Upper lobe of right lung (tissue), 1 donor: ENCODE results near the gene PDGFRB. TPM values are rescaled to one million over a fixed set of nuclear protein-coding genes. Genes with fewer than 3 reads are reported as not detected.

Experiments used
- ATAC-seq: fragments of 200-7000 bp; cut with Tn5 transposase; one replicate; pipeline ENCODE4 v1.9.1; 2020; ENCODE audit warnings: mild to moderate bottlenecking, moderate library complexity
- DNase-seq: peaks from one replicate; pipeline ENCODE4 v3.0.0-alpha.2; 2020
- H3K27ac ChIP-seq: fragments of 200-600 bp; one replicate; pipeline ENCODE4 v1.8.0; 2022
- H3K27me3 ChIP-seq: fragments of 200-600 bp; one replicate; pipeline ENCODE4 v1.8.0; 2022; ENCODE audit warnings: mild to moderate bottlenecking
- H3K36me3 ChIP-seq: fragments of 200-600 bp; one replicate; pipeline ENCODE4 v1.8.0; 2022
- H3K4me1 ChIP-seq: fragments of 200-600 bp; one replicate; pipeline ENCODE4 v1.8.0; 2022
- H3K4me3 ChIP-seq: fragments of 200-600 bp; one replicate; pipeline ENCODE4 v1.8.0; 2022; ENCODE audit warnings: mild to moderate bottlenecking
- H3K9me3 ChIP-seq: fragments of 200-600 bp; one replicate; pipeline ENCODE4 v1.8.0; 2022
- intact Hi-C: fragments of 100-400 bp; cut with DNase I; formaldehyde crosslinking; loops from one replicate; pipeline ENCODE4 v1.11.0; 2022
- total RNA-seq: library from RNA; stranded (reverse); fragmentation: NEBNext Ultra II Directional; extraction: Animal tissue kit (Norgen Biotek cat#: 25700); gene quantifications from one replicate; pipeline ENCODE4 v1.2.1, GENCODE V29; 2021
- TF ChIP-seq, protein P1 (sequence below): fragments of 200-600 bp; IDR thresholded peaks from one replicate; pipeline ENCODE4 v1.8.0; 2022; ENCODE audit warnings: antibody characterized with exemption
- donor health status: DM: no; HTN: yes; CAD: no; lungs with severe emphysema.

The PDGFRB gene
- total RNA-seq, 1 donor from 2014 or later: 120 TPM

GRCh38 chr5:150142959-150143349, 12.7 kb downstream of the PDGFRB start:
- TF ChIP-seq, protein P1, sequence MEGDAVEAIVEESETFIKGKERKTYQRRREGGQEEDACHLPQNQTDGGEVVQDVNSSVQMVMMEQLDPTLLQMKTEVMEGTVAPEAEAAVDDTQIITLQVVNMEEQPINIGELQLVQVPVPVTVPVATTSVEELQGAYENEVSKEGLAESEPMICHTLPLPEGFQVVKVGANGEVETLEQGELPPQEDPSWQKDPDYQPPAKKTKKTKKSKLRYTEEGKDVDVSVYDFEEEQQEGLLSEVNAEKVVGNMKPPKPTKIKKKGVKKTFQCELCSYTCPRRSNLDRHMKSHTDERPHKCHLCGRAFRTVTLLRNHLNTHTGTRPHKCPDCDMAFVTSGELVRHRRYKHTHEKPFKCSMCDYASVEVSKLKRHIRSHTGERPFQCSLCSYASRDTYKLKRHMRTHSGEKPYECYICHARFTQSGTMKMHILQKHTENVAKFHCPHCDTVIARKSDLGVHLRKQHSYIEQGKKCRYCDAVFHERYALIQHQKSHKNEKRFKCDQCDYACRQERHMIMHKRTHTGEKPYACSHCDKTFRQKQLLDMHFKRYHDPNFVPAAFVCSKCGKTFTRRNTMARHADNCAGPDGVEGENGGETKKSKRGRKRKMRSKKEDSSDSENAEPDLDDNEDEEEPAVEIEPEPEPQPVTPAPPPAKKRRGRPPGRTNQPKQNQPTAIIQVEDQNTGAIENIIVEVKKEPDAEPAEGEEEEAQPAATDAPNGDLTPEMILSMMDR: no peak
- Histone ChIP-seq H3K27ac (peak overlapping the region; percentile 78), H3K36me3 (no peaks in the 10 kb centered on the region), H3K4me1 (peaks cover 59% of the 10 kb centered on the region), H3K4me3 (no peak overlapping the region), H3K9me3 (no peaks in the 10 kb centered on the region), H3K27me3 (no peaks in the 10 kb centered on the region)
- no peak for DNase-seq
- peak; percentile 27 for ATAC-seq
- intact Hi-C loops: no loop called here

- intact Hi-C loops: no loop called here
- Histone ChIP-seq H3K36me3 (no peaks in the 10 kb centered on the region), H3K27me3 (no peaks in the 10 kb centered on the region), H3K4me1 (peaks cover 65% of the 10 kb centered on the region), H3K27ac (peak overlapping the region; percentile 78), H3K9me3 (no peaks in the 10 kb centered on the region), H3K4me3 (no peak overlapping the region)
- no peak for DNase-seq
- no peak for ATAC-seq
- TF ChIP-seq, protein P1: no peak
These were observed 13.3 kb downstream of the PDGFRB start for GRCh38 chr5:150142185-150142958.

- intact Hi-C loops: no loop called here
- ATAC-seq: no peak
- Histone ChIP-seq H3K4me1 (peaks cover 71% of the 10 kb centered on the region), H3K9me3 (no peaks in the 10 kb centered on the region), H3K27me3 (no peaks in the 10 kb centered on the region), H3K4me3 (no peak overlapping the region), H3K36me3 (no peaks in the 10 kb centered on the region), H3K27ac (peak overlapping the region; percentile 78)
- DNase-seq: no peak
- TF ChIP-seq, protein P1: no peak
These were observed 14.0 kb downstream of the PDGFRB start for GRCh38 chr5:150141544-150142184.

DNA sequence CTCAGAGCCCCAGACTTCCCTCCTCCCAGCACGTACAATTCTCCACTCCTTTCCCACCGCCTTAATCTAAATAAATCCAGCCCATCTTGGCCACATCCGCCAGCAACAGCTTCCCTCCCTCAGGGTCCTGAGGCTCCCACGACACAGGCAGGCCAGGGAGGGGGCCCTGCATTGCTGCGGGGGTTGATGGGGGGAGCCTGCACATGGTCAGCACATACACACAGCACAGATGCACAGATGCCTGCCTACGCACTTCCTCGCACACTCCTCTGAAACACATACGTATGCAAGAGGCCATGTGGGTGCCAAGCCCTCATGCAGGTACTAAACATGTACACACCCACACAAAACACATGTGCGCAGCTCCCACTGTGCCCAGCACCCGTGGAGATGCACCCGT, 14.8 kb downstream of the PDGFRB start:
- H3K36me3 ChIP-seq: no peaks in the 10 kb centered on the region
- no peaks in the 10 kb centered on the region for H3K9me3 ChIP-seq
- intact Hi-C loops: no loop called here
- peak overlapping the region; percentile 76 for H3K27ac ChIP-seq
- no peak for ATAC-seq
- TF ChIP-seq, protein P1: no peak
- no peak overlapping the region for H3K4me3 ChIP-seq
- no peaks in the 10 kb centered on the region for H3K27me3 ChIP-seq
- peaks cover 78% of the 10 kb centered on the region for H3K4me1 ChIP-seq
- no peak for DNase-seq

GRCh38 chr5:150139334-150139733, 16.3 kb downstream of the PDGFRB start:
- intact Hi-C loops: no loop called here
- no peaks in the 10 kb centered on the region for H3K36me3 ChIP-seq
- H3K4me3 ChIP-seq: no peak overlapping the region
- H3K27me3 ChIP-seq: no peaks in the 10 kb centered on the region
- DNase-seq (no peak), ATAC-seq (no peak)
- TF ChIP-seq, protein P1: no peak
- H3K9me3 ChIP-seq: no peaks in the 10 kb centered on the region
- H3K4me1 ChIP-seq: peaks cover 67% of the 10 kb centered on the region
- peak overlapping the region; percentile 70 for H3K27ac ChIP-seq
